Skeletal muscle tissue (tissue), 4 donors: ENCODE measurements around the gene PHF21A. TPM values are rescaled to one million over a fixed set of nuclear protein-coding genes. Genes with fewer than 3 reads are reported as not detected.
"Not testable (repeated sequence)": the region's sequence is repeated elsewhere in the genome, so short reads cannot be mapped to it uniquely, and the experiment has no call there.

Experiments used
- H3K27ac ChIP-seq: one replicate; pipeline ENCODE4 v1.7.0; 2013; ENCODE audit warnings: mild to moderate bottlenecking, low read depth, low read length, inconsistent platforms
- H3K27me3 ChIP-seq, 3 donors: one replicate each; pipeline ENCODE4 v1.7.0; 2013; ENCODE audit warnings: low read length in 3 of 3; ENCODE audit not compliant: control insufficient read depth in 3 of 3, insufficient read depth in 3 of 3
- H3K36me3 ChIP-seq, 3 donors: one replicate each; pipeline ENCODE4 v1.7.0; 2013; ENCODE audit warnings: low read length in 3 of 3; ENCODE audit not compliant: control insufficient read depth in 3 of 3, insufficient read depth in 3 of 3
- H3K4me1 ChIP-seq, 3 donors: one replicate each; pipeline ENCODE4 v1.7.0; 2013; ENCODE audit warnings: low read length in 3 of 3, mild to moderate bottlenecking in 3 of 3; ENCODE audit not compliant: control insufficient read depth in 3 of 3, insufficient read depth in 3 of 3
- H3K4me3 ChIP-seq, 3 donors: one replicate each; pipeline ENCODE4 v1.7.0; 2013; ENCODE audit warnings: low read length in 3 of 3
- H3K9ac ChIP-seq, 3 donors: one replicate each; pipeline ENCODE4 v1.7.0; 2013; ENCODE audit warnings: low read length in 3 of 3, mild to moderate bottlenecking in 3 of 3, moderate library complexity in 2 of 3, low read depth in 1 of 3
- H3K9me3 ChIP-seq, 3 donors: one replicate each; pipeline ENCODE4 v1.7.0; 2013; ENCODE audit warnings: low read length in 3 of 3; ENCODE audit not compliant: control insufficient read depth in 3 of 3
- total RNA-seq: library from RNA; depleted of rRNA; stranded (reverse); fragments of >200 nt; gene quantifications from one replicate; pipeline ENCODE4 v1.2.3, GENCODE V29; 2014
- donor health status: Osteomylitis.

Gene PHF21A
- total RNA-seq, 1 donor from 2014 or later = 16.2 TPM

DNA sequence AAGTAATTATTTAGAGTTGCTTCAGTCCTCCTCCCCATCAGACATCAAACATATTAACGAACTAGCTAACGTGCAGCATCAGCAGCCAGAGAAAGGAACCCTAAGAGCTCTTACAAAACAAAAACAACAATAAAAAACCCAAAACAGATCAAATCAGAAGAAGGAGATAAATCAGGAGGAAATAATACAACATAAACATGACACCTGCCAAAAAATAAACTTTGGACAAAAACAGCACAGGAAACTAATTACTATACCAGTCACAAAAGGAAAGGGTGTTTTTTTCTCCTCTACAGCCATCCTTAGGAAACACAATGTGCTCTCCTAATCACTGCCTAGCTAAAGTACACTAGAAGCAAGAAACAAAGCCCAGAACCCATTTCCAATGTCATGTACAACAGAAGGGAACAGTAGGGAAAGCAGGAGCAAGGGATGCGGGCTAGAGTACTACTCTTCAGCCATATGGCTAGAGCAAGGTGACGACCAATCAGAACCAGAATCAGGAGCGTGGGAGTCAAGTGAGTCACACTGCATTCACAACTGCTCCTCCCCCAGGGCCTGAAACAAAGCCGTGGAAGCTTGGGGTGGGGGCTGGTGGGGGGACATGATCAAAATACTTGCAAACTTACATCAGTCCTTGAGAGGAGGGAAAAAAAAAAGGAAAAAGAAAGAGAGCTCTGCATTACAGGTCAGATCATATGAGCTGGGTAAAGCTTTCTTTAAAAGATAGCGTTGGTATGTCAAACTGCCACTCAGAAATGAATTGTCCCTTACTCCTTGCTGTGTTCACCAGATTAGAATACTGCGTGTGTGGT is 138.4 kb downstream of the PHF21A start:
- H3K27ac ChIP-seq = no peak overlapping the region
- no peaks in the 10 kb centered on the region for H3K9me3 ChIP-seq
- peaks cover 9 to 12% (median 11%) of the 10 kb centered on the region in 3 donors for H3K4me1 ChIP-seq
- H3K36me3 ChIP-seq = peaks cover 0 to 12% (median 9%) of the 10 kb centered on the region in 3 donors
- no peaks in the 10 kb centered on the region for H3K27me3 ChIP-seq
- no peak overlapping the region for H3K4me3 ChIP-seq
- no peak overlapping the region for H3K9ac ChIP-seq

DNA sequence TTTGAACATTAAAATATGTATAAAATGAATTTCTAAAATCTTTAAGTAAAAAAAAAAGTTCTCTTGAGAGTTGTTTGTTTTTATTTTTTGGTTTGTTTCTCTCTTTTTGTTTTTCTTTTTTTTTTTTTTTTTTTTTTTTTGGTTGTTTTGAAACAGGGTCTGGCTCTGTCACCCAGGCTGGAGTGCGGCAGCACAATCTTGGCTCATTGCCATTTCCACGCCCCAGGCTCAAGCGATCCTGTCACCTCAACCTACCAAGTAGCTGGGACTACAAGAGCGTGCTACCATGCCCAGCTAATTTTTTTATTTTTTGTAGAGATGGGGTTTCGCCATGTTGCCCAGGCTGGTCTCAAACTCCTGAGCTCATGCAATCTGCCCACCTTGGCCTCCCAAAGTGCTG is 139.4 kb downstream of the PHF21A start:
- Histone ChIP-seq H3K4me1 (peaks cover 9 to 12% (median 11%) of the 10 kb centered on the region in 3 donors), H3K36me3 (peaks cover 0 to 12% (median 9%) of the 10 kb centered on the region in 3 donors)
- H3K9ac ChIP-seq, H3K4me3 ChIP-seq, H3K27ac ChIP-seq, H3K27me3 ChIP-seq, H3K9me3 ChIP-seq: not testable (repeated sequence)

DNA sequence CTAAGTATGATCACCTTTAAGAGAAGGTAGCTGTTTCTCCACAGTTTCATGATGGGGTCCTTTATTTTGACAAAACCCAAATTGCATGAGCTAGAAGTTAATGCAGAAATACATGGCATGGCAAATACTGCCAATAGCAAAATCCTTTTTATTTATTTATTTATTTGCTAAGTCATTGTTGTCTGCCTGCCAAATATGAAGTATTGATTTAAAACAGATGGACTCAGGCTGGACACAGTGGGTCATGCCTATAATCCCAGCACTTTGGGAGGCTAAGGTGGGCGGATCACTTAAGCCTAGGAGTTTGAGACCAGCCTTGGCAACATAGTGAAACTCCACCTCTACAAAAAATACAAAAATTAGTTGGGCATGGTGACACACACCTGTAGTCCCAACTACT is 146.4 kb downstream of the PHF21A start:
- Histone ChIP-seq H3K4me3 (no peak overlapping the region), H3K9me3 (no peaks in the 10 kb centered on the region), H3K27me3 (no peaks in the 10 kb centered on the region), H3K9ac (no peak overlapping the region), H3K4me1 (peaks cover 3 to 5% (median 3%) of the 10 kb centered on the region in 3 donors), H3K36me3 (peaks cover 10 to 25% (median 20%) of the 10 kb centered on the region in 3 donors), H3K27ac (no peak overlapping the region)

DNA sequence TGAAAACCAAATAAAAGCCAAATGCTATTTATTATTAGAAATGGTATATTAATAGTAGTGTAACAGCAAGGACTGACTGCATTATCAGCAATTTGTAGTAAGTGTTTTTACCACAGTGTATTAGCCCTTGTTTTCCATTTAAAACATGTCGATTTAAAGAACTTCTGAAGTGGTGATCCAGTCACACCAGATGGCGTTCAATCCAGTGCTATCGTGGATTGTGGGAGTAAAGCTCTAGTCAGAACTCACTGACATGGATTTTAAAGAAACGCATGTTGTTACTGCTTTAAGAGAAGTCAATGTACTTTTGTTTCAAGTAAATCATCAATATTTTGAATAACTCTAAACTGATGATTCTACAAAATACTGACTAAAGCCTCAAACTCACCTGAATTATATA is 147.7 kb downstream of the PHF21A start:
- Histone ChIP-seq H3K27me3 (no peaks in the 10 kb centered on the region), H3K4me3 (no peak overlapping the region), H3K9ac (no peak overlapping the region), H3K4me1 (no peaks in the 10 kb centered on the region), H3K9me3 (no peaks in the 10 kb centered on the region), H3K27ac (no peak overlapping the region), H3K36me3 (peaks cover 12 to 25% (median 24%) of the 10 kb centered on the region in 3 donors)

DNA sequence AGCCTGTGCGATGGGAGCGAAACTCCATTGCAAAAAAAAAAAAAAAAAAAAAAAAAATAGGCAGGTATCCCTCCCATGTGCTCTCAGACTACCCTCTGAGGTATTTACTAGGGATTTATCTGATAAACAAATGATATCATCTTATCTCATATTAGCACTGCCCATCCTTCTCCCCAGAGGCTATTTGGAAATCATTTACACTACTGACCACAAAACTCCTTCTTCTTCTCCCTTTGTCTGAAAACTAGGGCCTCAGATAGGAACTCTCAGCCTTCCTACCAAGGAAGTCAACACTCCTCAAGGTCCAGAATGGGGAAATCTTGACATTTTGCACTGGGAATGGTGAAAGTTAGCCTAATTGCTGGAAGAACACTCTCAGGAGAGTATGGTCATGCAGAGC is 152.4 kb downstream of the PHF21A start:
- no peak overlapping the region for H3K4me3 ChIP-seq
- no peaks in the 10 kb centered on the region for H3K4me1 ChIP-seq
- H3K27me3 ChIP-seq = no peaks in the 10 kb centered on the region
- peaks cover 34 to 44% (median 40%) of the 10 kb centered on the region in 3 donors for H3K36me3 ChIP-seq
- H3K27ac ChIP-seq = no peak overlapping the region
- H3K9me3 ChIP-seq = no peaks in the 10 kb centered on the region
- no peak overlapping the region for H3K9ac ChIP-seq

DNA sequence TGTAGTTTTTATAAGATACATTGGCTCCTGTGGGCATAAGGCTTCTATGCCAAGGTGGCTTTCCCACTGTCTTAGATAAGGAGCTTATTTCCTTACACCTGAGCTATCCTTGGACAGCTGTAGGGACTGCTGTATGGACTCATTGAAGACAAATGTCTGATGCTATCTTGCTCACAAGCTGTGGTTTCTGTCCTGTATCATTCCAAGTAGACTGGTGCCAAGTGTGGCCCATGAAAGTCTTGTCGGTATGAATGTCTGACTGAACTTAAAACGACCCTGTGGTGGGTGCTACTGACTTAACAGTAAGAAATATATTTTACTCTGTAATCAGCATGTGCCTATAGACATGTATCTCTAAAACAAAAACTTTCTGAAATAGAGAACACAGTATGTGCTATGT is 153.7 kb downstream of the PHF21A start:
- H3K9ac ChIP-seq = no peak overlapping the region
- no peaks in the 10 kb centered on the region for H3K27me3 ChIP-seq
- H3K4me1 ChIP-seq = no peaks in the 10 kb centered on the region
- no peak overlapping the region for H3K4me3 ChIP-seq
- H3K9me3 ChIP-seq = no peaks in the 10 kb centered on the region
- peaks cover 34 to 44% (median 40%) of the 10 kb centered on the region in 3 donors for H3K36me3 ChIP-seq
- no peak overlapping the region for H3K27ac ChIP-seq

DNA sequence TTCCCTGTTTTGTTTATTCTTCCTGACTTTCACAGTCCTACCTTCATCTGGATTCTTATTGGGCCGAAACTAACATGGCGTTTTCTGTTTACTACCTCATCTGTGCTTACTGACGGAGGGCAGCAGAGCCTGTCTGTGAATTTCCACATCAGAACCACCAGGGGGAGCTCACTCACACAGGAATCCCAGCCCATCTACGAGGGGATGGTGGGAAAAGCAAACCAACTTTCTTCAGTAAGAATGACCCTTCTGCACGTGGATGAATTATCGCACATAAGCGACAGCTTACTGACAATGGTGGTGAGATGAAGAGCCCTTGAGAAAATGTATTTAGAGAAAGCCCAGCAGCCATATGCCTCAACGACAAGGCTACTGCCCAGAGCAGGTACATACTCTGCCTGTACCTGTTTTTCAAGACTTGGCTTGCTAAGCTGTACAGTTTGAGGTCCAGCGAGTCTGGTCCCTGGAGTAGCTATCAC is 156.3 kb downstream of the PHF21A start:
- H3K27ac ChIP-seq = no peak overlapping the region

DNA sequence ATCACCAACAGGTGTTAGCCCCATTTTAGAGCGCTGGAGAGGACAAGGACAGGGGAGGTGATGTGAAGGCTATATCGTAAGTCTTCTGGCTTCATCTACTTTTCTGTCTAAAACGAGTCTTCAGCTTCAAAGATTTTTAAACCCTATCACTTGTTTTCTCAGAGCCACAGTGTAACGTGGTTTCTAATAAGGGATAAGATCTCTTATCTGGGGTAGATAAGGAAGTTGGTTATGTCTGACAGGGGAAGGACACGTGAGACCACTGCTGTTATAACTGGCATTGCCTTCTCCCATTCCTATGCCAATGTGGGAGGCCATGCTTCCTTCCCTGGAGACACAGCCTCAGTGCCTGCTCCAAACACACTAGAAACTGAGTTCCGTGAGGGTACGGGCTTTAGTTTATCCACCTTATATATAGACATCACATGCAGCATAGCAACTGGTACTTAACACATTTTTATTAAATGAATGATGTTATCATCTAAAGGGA is 159.5 kb downstream of the PHF21A start:
- Histone ChIP-seq H3K27me3 (no peaks in the 10 kb centered on the region), H3K27ac (no peak overlapping the region), H3K4me1 (no peaks in the 10 kb centered on the region), H3K9me3 (no peaks in the 10 kb centered on the region), H3K4me3 (no peak overlapping the region), H3K9ac (no peak overlapping the region), H3K36me3 (peaks cover 9 to 17% (median 14%) of the 10 kb centered on the region in 3 donors)

More for the DNA sequence above, 156.3 kb downstream of the PHF21A start:
- Histone ChIP-seq H3K36me3 (peaks cover 27 to 41% (median 31%) of the 10 kb centered on the region in 3 donors), H3K4me1 (no peaks in the 10 kb centered on the region), H3K9ac (no peak overlapping the region), H3K27me3 (no peaks in the 10 kb centered on the region), H3K9me3 (no peaks in the 10 kb centered on the region), H3K4me3 (no peak overlapping the region)

DNA sequence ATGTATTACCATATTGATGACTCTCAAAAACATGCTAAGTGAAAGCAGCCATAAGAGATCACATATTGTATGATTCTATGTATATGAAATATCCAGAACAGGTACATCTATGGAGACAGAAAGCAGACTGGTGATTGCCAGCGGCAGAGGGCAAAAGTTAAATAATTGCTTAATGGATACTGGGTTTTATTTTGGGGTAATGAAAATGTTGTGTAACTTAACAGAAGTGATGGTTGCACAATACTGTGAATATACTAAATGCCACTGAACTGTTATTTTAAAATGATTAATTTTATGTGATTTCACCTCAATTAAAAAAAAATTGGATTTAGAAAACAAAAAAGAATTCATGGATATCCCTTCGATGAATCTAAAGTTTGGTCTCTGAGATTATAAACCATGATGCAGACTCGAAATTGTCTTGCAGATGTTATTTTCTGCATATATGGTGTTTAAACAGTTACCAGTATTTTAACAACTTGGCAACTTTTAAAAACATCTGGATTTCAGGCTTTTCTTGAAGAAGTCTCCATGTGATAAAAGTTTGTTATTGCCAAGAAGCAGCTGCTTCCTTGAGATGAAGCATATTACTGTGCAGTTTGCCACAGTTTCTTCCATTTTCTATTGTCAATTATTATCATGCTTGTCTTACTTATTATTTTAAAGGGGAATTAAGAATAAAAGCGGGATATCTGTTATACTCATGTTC is 160.7 kb downstream of the PHF21A start:
- Histone ChIP-seq H3K27ac (no peak overlapping the region), H3K4me1 (no peaks in the 10 kb centered on the region), H3K4me3 (no peak overlapping the region), H3K9ac (no peak overlapping the region), H3K9me3 (no peaks in the 10 kb centered on the region), H3K36me3 (peaks cover 7 to 12% (median 12%) of the 10 kb centered on the region in 3 donors), H3K27me3 (no peaks in the 10 kb centered on the region)

DNA sequence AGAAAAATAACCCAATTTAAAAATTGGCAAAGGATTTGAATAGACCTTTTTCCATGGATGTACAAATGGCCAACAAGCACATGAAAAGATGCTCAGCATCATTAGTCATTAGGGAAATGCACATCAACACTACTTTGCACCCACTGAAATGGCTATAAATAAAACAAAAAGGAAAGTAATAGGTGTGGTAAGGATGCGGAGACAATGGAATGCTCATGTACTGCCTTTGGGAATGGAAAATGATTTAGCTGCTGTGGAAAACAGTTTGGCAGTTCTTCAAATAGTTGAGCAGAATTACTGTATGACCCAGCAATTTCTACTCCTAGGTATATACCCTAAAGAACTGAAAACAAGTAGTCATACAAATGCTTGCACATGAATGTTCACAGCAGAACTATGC is 161.4 kb downstream of the PHF21A start:
- Histone ChIP-seq H3K4me1 (no peaks in the 10 kb centered on the region), H3K4me3 (no peak overlapping the region), H3K36me3 (peaks cover under 1 to 7% (median 6%) of the 10 kb centered on the region in 3 donors), H3K27me3 (no peaks in the 10 kb centered on the region), H3K9me3 (no peaks in the 10 kb centered on the region), H3K9ac (no peak overlapping the region), H3K27ac (no peak overlapping the region)
